IPS DF 6.9 (cell line): ENCODE data around the gene MYT1.
A peak's percentile ranks its signal among the peaks of the same experiment; 100 is the strongest.

ENCODE experiments used
- DNase-seq: peaks from one replicate; pipeline ENCODE4 v3.0.0-alpha.2; 2013; ENCODE audit warnings: low read depth, low spot score
- H3K27ac ChIP-seq: one replicate; pipeline ENCODE4 v1.5.1; 2013; ENCODE audit warnings: low read length, control low read depth
- H3K27me3 ChIP-seq: 2 replicates; pipeline ENCODE4 v1.6.1; 2013; ENCODE audit warnings: mild to moderate bottlenecking, low read length; ENCODE audit not compliant: control insufficient read depth, insufficient read depth
- H3K36me3 ChIP-seq: 2 replicates; pipeline ENCODE4 v1.6.1; 2013; ENCODE audit warnings: low read length; ENCODE audit not compliant: control insufficient read depth, insufficient read depth
- H3K4me1 ChIP-seq: 2 replicates; pipeline ENCODE4 v1.6.1; 2013; ENCODE audit warnings: low read length; ENCODE audit not compliant: control insufficient read depth, insufficient read depth
- H3K4me3 ChIP-seq: 2 replicates; pipeline ENCODE4 v1.5.1; 2013; ENCODE audit warnings: mild to moderate bottlenecking, low read length
- H3K9me3 ChIP-seq: 2 replicates; pipeline ENCODE4 v1.6.1; 2013; ENCODE audit warnings: low read length, inconsistent platforms; ENCODE audit not compliant: control insufficient read depth, insufficient read depth
- WGBS: extraction: QIAGEN DNeasy Blood & Tissue Kit; methylation state at CpG from one replicate; pipeline ENCODE4 v1.1.7; 2013; ENCODE audit warnings: mixed read lengths, missing lambda C conversion rate; ENCODE audit not compliant: insufficient read length, insufficient coverage; 5-methylcytosine and 5-hydroxymethylcytosine counted together

The MYT1 gene

GRCh38 chr20:64161356-64162238 is 2.7 kb upstream of the MYT1 start:
- no peaks in the 10 kb centered on the region for H3K9me3 ChIP-seq
- H3K36me3 ChIP-seq: no peaks in the 10 kb centered on the region
- H3K27ac ChIP-seq: no peak overlapping the region
- no peaks in the 10 kb centered on the region; the same call in 1 of the 2 replicates for H3K27me3 ChIP-seq
- no peak overlapping the region for H3K4me3 ChIP-seq
- WGBS: no CpG with 5 or more reads among the region's 33 CpGs
- DNase-seq: peak; percentile 75
- peaks cover 12% of the 10 kb centered on the region for H3K4me1 ChIP-seq

- Histone ChIP-seq H3K4me3 (no peak overlapping the region), H3K9me3 (no peaks in the 10 kb centered on the region), H3K27ac (no peak overlapping the region), H3K4me1 (peaks cover 12% of the 10 kb centered on the region), H3K36me3 (no peaks in the 10 kb centered on the region), H3K27me3 (no peaks in the 10 kb centered on the region; the same call in 1 of the 2 replicates)
- WGBS: no CpG with 5 or more reads among the region's 23 CpGs
- DNase-seq: no peak
Measured at GRCh38 chr20:64162239-64162910, 1.9 kb upstream of the MYT1 start.

- Histone ChIP-seq H3K9me3 (no peaks in the 10 kb centered on the region), H3K27ac (no peak overlapping the region), H3K36me3 (no peaks in the 10 kb centered on the region), H3K4me1 (peaks cover 12% of the 10 kb centered on the region), H3K27me3 (no peaks in the 10 kb centered on the region; the same call in 1 of the 2 replicates), H3K4me3 (no peak overlapping the region)
- no CpG with 5 or more reads among the region's 5 CpGs for WGBS
- no peak for DNase-seq
Measured at GRCh38 chr20:64163776-64164122, 503 bp upstream of the MYT1 start.

GRCh38 chr20:64165866-64166600 is 1.8 kb downstream of the MYT1 start:
- DNase-seq: no peak
- Histone ChIP-seq H3K4me1 (no peaks in the 10 kb centered on the region; the same call in 1 of the 2 replicates), H3K27me3 (no peaks in the 10 kb centered on the region; the same call in 1 of the 2 replicates), H3K27ac (no peak overlapping the region), H3K4me3 (no peak overlapping the region), H3K9me3 (no peaks in the 10 kb centered on the region), H3K36me3 (no peaks in the 10 kb centered on the region)
- no CpG with 5 or more reads among the region's 14 CpGs for WGBS

GRCh38 chr20:64166721-64167615 is 2.7 kb downstream of the MYT1 start:
- no peaks in the 10 kb centered on the region for H3K9me3 ChIP-seq
- no peaks in the 10 kb centered on the region for H3K36me3 ChIP-seq
- H3K4me1 ChIP-seq: no peaks in the 10 kb centered on the region; the same call in 1 of the 2 replicates
- no peak for DNase-seq
- no CpG with 5 or more reads among the region's 18 CpGs for WGBS
- no peaks in the 10 kb centered on the region for H3K27me3 ChIP-seq
- no peak overlapping the region for H3K27ac ChIP-seq
- no peak overlapping the region for H3K4me3 ChIP-seq

- no CpG with 5 or more reads among the region's 11 CpGs for WGBS
- H3K27me3 ChIP-seq: no peaks in the 10 kb centered on the region
- H3K36me3 ChIP-seq: no peaks in the 10 kb centered on the region
- no peak overlapping the region for H3K27ac ChIP-seq
- no peaks in the 10 kb centered on the region; the same call in 1 of the 2 replicates for H3K4me1 ChIP-seq
- H3K9me3 ChIP-seq: no peaks in the 10 kb centered on the region
- no peak for DNase-seq
- H3K4me3 ChIP-seq: no peak overlapping the region
Measured at GRCh38 chr20:64167676-64168075, 3.4 kb downstream of the MYT1 start.

GRCh38 chr20:64168381-64169090 is 4.3 kb downstream of the MYT1 start:
- no peaks in the 10 kb centered on the region; the same call in 1 of the 2 replicates for H3K4me1 ChIP-seq
- no peak overlapping the region for H3K4me3 ChIP-seq
- no peaks in the 10 kb centered on the region for H3K9me3 ChIP-seq
- H3K27ac ChIP-seq: no peak overlapping the region
- H3K36me3 ChIP-seq: no peaks in the 10 kb centered on the region
- no peaks in the 10 kb centered on the region for H3K27me3 ChIP-seq
- no peak for DNase-seq
- whole genome bisulfite sequencing: no CpG with 5 or more reads among the region's 12 CpGs

GRCh38 chr20:64169091-64169560 is 4.9 kb downstream of the MYT1 start:
- Histone ChIP-seq H3K27me3 (no peaks in the 10 kb centered on the region), H3K9me3 (no peaks in the 10 kb centered on the region), H3K4me1 (no peaks in the 10 kb centered on the region; the same call in 1 of the 2 replicates), H3K36me3 (no peaks in the 10 kb centered on the region), H3K27ac (no peak overlapping the region), H3K4me3 (no peak overlapping the region)
- no peak for DNase-seq
- WGBS: no CpG with 5 or more reads among the region's 10 CpGs

- Histone ChIP-seq H3K36me3 (no peaks in the 10 kb centered on the region), H3K9me3 (no peaks in the 10 kb centered on the region), H3K27ac (no peak overlapping the region), H3K4me1 (no peaks in the 10 kb centered on the region; the same call in 1 of the 2 replicates), H3K27me3 (no peaks in the 10 kb centered on the region), H3K4me3 (no peak overlapping the region)
- no CpG with 5 or more reads among the region's 8 CpGs for WGBS
- DNase-seq: no peak
Measured at GRCh38 chr20:64171211-64171610, 7.0 kb downstream of the MYT1 start.
